Endothelial cell of umbilical vein (primary cell): ENCODE data around the gene ST8SIA6. TPM values are rescaled to one million over a fixed set of nuclear protein-coding genes. Genes with fewer than 3 reads are reported as not detected.

Experiments used
- BruUV-seq: library from RNA; stranded (reverse); fragments of 400-500 nt; replicated peaks from 2 replicates; lab custom pipeline; 2021; lab: Mats Ljungman, UMichigan
- CTCF ChIA-PET: fragments of 300-600, 350-600 bp; sonication (Branson Sonifier 250); formaldehyde crosslinking; loops from one replicate; lab custom pipeline; 2021; ENCODE audit warnings: antibody characterized with exemption, inconsistent platforms; lab: Charles Lee
- POLR2A ChIA-PET: fragments of 300-600, 350-600 bp; sonication (Branson Sonifier 250); formaldehyde crosslinking; loops from one replicate; lab custom pipeline; 2021; ENCODE audit warnings: antibody characterized with exemption, inconsistent platforms; lab: Charles Lee
- DNase-seq: peaks from one replicate; pipeline ENCODE4 v3.0.0-alpha.2; 2011; ENCODE audit warnings: low read depth, low spot score
- FAIRE-seq: peaks from 2 replicates; lab custom pipeline; 2011; peaks lifted over from hg19 to GRCh38; lab: Jason Lieb, UNC
- H2AFZ ChIP-seq: 2 replicates; pipeline ENCODE4 v1.6.0; 2012; ENCODE audit warnings: low read depth, low read length, control low read depth, inconsistent platforms
- H3K27ac ChIP-seq: 2 replicates; pipeline ENCODE4 v1.5.1; 2011; ENCODE audit warnings: low read depth, mild to moderate bottlenecking, control low read depth, low read length, moderate library complexity; ENCODE audit not compliant: insufficient read depth
- H3K27me3 ChIP-seq, 2 experiments: 2 replicates each; pipeline versions ENCODE4 v1.6.0 to v1.6.1; 2011; ENCODE audit warnings: low read length in 2 of 2, mixed read lengths in 1 of 2; ENCODE audit not compliant: control insufficient read depth in 2 of 2, insufficient read depth in 2 of 2
- H3K36me3 ChIP-seq, 2 experiments: 2 replicates in 1 of 2; 3 replicates in 1 of 2; pipeline ENCODE4 v1.5.1; 2011; ENCODE audit warnings: low read length in 2 of 2, mild to moderate bottlenecking in 1 of 2, moderate library complexity in 1 of 2; ENCODE audit not compliant: control insufficient read depth in 2 of 2, insufficient read depth in 2 of 2; ENCODE audit errors: extremely low read depth in 1 of 2
- H3K4me1 ChIP-seq: 3 replicates; pipeline ENCODE4 v1.5.1; 2011; ENCODE audit warnings: mild to moderate bottlenecking, low read length; ENCODE audit not compliant: control insufficient read depth, insufficient read depth; ENCODE audit errors: extremely low read depth
- H3K4me2 ChIP-seq: 2 replicates; pipeline ENCODE4 v1.6.1; 2011; ENCODE audit warnings: low read length, control low read depth, mixed read lengths; ENCODE audit not compliant: insufficient read depth
- H3K4me3 ChIP-seq, 3 experiments: fragments of 200-600 bp in 1 of 3; sonication (generic), shearing (Covaris generic) in 1 of 3; replicated peaks in 1 of 3; 2 replicates each; pipeline ENCODE4 v1.5.1; 2011 to 2016; ENCODE audit warnings: control low read depth in 3 of 3, low read length in 3 of 3, mild to moderate bottlenecking in 2 of 3, inconsistent platforms in 1 of 3, low read depth in 1 of 3, moderate library complexity in 1 of 3; ENCODE audit not compliant: insufficient read depth in 1 of 3
- H3K79me2 ChIP-seq: 2 replicates; pipeline ENCODE4 v1.6.0; 2012; ENCODE audit warnings: low read length, inconsistent platforms; ENCODE audit not compliant: control insufficient read depth, insufficient read depth
- H3K9ac ChIP-seq: replicated peaks from 2 replicates; pipeline ENCODE3; 2011; ENCODE audit warnings: low read length, control low read depth; ENCODE audit not compliant: insufficient read depth; ENCODE audit errors: extremely low read depth
- H3K9me1 ChIP-seq: replicated peaks from 3 replicates; pipeline ENCODE4 v1.6.0; 2011; ENCODE audit warnings: mild to moderate bottlenecking, low read length; ENCODE audit not compliant: control insufficient read depth, insufficient read depth; ENCODE audit errors: extremely low read depth
- H3K9me3 ChIP-seq: replicated peaks from 2 replicates; pipeline ENCODE4 v1.5.1; 2012; ENCODE audit warnings: low read length, inconsistent platforms; ENCODE audit not compliant: control insufficient read depth, insufficient read depth
- H4K20me1 ChIP-seq: replicated peaks from 2 replicates; pipeline ENCODE3; 2011; ENCODE audit warnings: mild to moderate bottlenecking, low read length; ENCODE audit not compliant: control insufficient read depth, insufficient read depth; ENCODE audit errors: extremely low read depth
- EZH2 ChIP-seq: IDR thresholded peaks from 2 replicates; pipeline ENCODE4 v1.6.1; 2012; ENCODE audit warnings: borderline replicate concordance, low read depth, mild to moderate bottlenecking, moderate library complexity, low read length, inconsistent platforms; ENCODE audit not compliant: severe bottlenecking
- FOS ChIP-seq: IDR thresholded peaks from 2 replicates; pipeline ENCODE4 v1.6.1; 2011; ENCODE audit warnings: mild to moderate bottlenecking, low read length, moderate library complexity, borderline replicate concordance; ENCODE audit not compliant: insufficient read depth
- GATA2 ChIP-seq: IDR thresholded peaks from 2 replicates; pipeline ENCODE4 v1.7.0; 2011; ENCODE audit warnings: low read depth, mild to moderate bottlenecking, moderate library complexity, mixed read lengths, low read length; ENCODE audit not compliant: insufficient read length, insufficient read depth
- JUN ChIP-seq: IDR thresholded peaks from 2 replicates; pipeline ENCODE4 v1.6.1; 2011; ENCODE audit warnings: borderline replicate concordance, low read depth; ENCODE audit not compliant: insufficient read length, insufficient read depth
- MYC ChIP-seq: IDR thresholded peaks from one replicate; pipeline ENCODE4 v1.6.1; 2011; ENCODE audit warnings: mild to moderate bottlenecking, low read depth, low read length
- POLR2A ChIP-seq: IDR thresholded peaks from 2 replicates; pipeline ENCODE4 v1.6.1; 2012; ENCODE audit warnings: low read depth, mild to moderate bottlenecking, control low read depth, low read length
- POLR2AphosphoS5 ChIP-seq: IDR thresholded peaks from 2 replicates; pipeline ENCODE4 v1.6.1; 2012; ENCODE audit warnings: low read depth, mild to moderate bottlenecking, control low read depth, low read length, moderate library complexity; ENCODE audit not compliant: insufficient read depth
- dilution Hi-C: fragments of 300-500 bp; cut with MboI; formaldehyde crosslinking; loops from one replicate; pipeline ENCODE4 v1.15.0; 2019; ENCODE audit warnings: low sequenced_read_pairs; ENCODE audit not compliant: extremely low pct_ligation_motif_present
- intact Hi-C: fragments of 100-400 bp; cut with micrococcal nuclease; formaldehyde crosslinking; loops from one replicate; pipeline ENCODE4 v1.10.0; 2022
- polyA plus RNA-seq, 4 experiments: library from polyadenylated mRNA; depleted of rRNA in 3 of 4; stranded (reverse) in 3 of 4; unstranded in 1 of 4; fragments of >200 nt; gene quantifications; 2 replicates each; pipeline versions ENCODE4 v1.2.1 to v1.2.3, GENCODE V29; 2011 to 2012; ENCODE audit warnings: missing spikeins in 1 of 4
- total RNA-seq: library from RNA; stranded (reverse); gene quantifications from 2 replicates; pipeline ENCODE4 v1.2.3, GENCODE V29; 2021
- TF ChIP-seq, protein P1 (sequence below), 2 donors: IDR thresholded peaks; 1 replicate in 1 of 2; 2 replicates in 1 of 2; pipeline ENCODE4 v1.5.1; 2011; ENCODE audit warnings: low read length in 2 of 2, mild to moderate bottlenecking in 2 of 2, moderate library complexity in 2 of 2, control low read depth in 1 of 2, inconsistent platforms in 1 of 2, low read depth in 1 of 2; ENCODE audit not compliant: insufficient read depth in 1 of 2; ENCODE audit errors: extremely low read depth in 1 of 2
- TF ChIP-seq, protein P2 (sequence below): IDR thresholded peaks from 2 replicates; pipeline ENCODE4 v1.6.1; 2011; ENCODE audit not compliant: insufficient read depth, insufficient read length

The ST8SIA6 gene
- total and polyA plus RNA-seq, 2 donors (not counting 3 experiments of a cell fraction or from before 2014, with no cell fraction given), result 0.40 to 0.51 TPM

DNA sequence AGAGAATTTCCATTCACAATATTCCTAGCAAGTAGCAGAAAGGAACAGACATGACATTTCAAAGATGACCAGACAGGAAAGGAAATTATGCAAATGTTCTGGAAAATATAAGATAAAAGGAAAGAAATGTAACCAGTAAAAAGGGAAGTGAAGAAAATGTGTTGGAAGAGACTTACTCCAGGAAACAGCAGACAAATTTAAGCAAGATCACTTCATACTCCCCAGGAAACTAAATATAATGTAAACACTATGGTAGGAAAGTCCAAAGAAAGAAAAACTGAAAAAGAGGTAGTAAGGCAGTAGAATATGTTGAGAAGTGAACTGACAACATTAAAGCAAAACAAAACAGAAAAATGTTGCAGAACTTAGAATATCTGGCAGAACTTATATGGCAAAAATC lies 6.4 kb upstream of the ST8SIA6 start:
- intact Hi-C loops, result no loop called here

More for the DNA sequence above, 6.4 kb upstream of the ST8SIA6 start:
- Histone ChIP-seq H3K9ac (no peak overlapping the region), H2AFZ (no peak overlapping the region), H3K4me1 (no peaks in the 10 kb centered on the region), H3K9me3 (no peaks in the 10 kb centered on the region), H3K9me1 (no peaks in the 10 kb centered on the region), H4K20me1 (no peaks in the 10 kb centered on the region), H3K27me3 (peaks cover 0 to 2% of the 10 kb centered on the region in 2 experiments), H3K4me2 (no peak overlapping the region), H3K27ac (no peak overlapping the region), H3K4me3 (no peak overlapping the region), H3K36me3 (no peaks in the 10 kb centered on the region), H3K79me2 (no peaks in the 10 kb centered on the region)
- DNase-seq (no peak), FAIRE-seq (no peak)
- POLR2A ChIA-PET, result no interaction called here
- no TSS peak for BruUV-seq
- dilution Hi-C loops, result no loop called here
- CTCF ChIA-PET, result no interaction called here
- TF ChIP-seq POLR2AphosphoS5 (no peak), EZH2 (no peak), MYC (no peak), POLR2A (no peak), GATA2 (no peak), JUN (no peak), FOS (no peak)
- TF ChIP-seq, protein P1, sequence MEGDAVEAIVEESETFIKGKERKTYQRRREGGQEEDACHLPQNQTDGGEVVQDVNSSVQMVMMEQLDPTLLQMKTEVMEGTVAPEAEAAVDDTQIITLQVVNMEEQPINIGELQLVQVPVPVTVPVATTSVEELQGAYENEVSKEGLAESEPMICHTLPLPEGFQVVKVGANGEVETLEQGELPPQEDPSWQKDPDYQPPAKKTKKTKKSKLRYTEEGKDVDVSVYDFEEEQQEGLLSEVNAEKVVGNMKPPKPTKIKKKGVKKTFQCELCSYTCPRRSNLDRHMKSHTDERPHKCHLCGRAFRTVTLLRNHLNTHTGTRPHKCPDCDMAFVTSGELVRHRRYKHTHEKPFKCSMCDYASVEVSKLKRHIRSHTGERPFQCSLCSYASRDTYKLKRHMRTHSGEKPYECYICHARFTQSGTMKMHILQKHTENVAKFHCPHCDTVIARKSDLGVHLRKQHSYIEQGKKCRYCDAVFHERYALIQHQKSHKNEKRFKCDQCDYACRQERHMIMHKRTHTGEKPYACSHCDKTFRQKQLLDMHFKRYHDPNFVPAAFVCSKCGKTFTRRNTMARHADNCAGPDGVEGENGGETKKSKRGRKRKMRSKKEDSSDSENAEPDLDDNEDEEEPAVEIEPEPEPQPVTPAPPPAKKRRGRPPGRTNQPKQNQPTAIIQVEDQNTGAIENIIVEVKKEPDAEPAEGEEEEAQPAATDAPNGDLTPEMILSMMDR (IDR thresholded peaks at IDR 0.05; ENCODE audit: extremely low read depth in 1 of 2, insufficient read depth in 1 of 2, low read depth in 1 of 2, low read length in 2 of 2), result no peak
- TF ChIP-seq, protein P2, sequence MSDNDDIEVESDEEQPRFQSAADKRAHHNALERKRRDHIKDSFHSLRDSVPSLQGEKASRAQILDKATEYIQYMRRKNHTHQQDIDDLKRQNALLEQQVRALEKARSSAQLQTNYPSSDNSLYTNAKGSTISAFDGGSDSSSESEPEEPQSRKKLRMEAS, result no peak
